GM18526 (cell line): ENCODE data around the gene ABCA13.

Experiments used
- POLR2A ChIP-seq: IDR thresholded peaks from 3 replicates; pipeline ENCODE4 v1.6.1; 2011; ENCODE audit not compliant: insufficient read length; ENCODE audit errors: extremely low read depth

ABCA13 gene

DNA sequence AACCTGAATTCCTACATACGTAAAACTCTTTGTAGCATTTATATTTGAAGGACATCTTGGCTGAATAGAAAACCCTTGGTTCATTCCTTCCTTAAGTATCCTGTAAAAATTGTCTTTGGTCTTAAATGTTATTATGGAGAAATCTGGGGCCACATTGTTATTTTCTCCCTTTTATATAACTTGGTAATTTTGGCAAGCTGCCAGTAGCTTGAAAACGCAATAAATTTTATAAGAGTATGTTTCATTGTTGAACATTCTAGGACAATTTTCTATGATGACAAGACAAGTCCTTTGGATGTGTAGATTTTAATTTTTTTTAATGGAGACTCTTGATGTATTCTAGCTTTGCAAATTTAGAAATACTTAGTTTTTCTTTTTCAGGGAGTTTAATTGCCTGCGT, 191.9 kb downstream of the ABCA13 start:
- TF ChIP-seq POLR2A = no peak

- TF ChIP-seq POLR2A = no peak
Observed at GRCh38 chr7:48365010-48365409, 193.8 kb downstream of the ABCA13 start.

GRCh38 chr7:48366096-48366495, 194.8 kb downstream of the ABCA13 start:
- no peak for TF ChIP-seq POLR2A

GRCh38 chr7:48376263-48376662, 205.0 kb downstream of the ABCA13 start:
- TF ChIP-seq POLR2A = no peak

GRCh38 chr7:48380921-48381320, 209.7 kb downstream of the ABCA13 start:
- TF ChIP-seq POLR2A = no peak

DNA sequence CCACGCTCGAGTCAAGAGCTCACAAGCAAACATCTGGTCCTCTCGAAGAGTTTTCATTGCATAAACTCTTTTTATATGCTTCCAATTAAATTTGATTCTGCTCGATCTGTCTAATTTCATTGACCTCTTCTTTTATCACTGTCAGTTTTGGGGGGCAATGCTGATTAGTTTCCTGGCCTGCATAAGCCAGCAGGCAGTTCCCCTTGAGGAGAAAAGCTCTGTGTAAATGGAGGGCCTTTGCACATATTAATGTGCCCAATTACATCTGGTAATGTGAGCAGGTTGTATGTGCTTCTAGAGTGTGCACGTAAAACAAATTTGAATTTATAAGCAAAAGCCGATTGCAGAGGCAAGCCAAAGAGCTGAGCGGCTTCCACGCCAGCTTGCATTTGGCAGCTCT, 210.3 kb downstream of the ABCA13 start:
- no peak for TF ChIP-seq POLR2A

- no peak for TF ChIP-seq POLR2A
Observed at GRCh38 chr7:48384180-48384752, 213.0 kb downstream of the ABCA13 start.

DNA sequence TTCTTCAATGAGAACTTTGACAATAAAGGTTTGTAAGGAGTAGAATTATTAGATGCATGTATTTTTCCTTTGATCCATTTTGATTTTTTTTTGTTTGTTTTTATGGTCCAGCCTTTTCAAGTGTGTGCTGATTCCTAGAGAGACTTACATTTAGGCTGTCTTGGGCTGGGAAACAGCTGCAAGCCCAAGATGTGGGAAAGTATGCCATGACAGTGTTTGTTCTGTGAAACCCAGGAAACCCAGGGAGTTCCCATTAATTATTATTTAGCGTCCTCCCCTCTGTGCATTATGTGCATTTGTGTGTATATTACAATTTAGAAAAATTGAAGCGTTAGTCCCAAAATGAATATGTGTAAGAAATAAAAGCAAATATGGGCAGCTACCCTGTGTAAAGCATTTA, 216.7 kb downstream of the ABCA13 start:
- no peak for TF ChIP-seq POLR2A

DNA sequence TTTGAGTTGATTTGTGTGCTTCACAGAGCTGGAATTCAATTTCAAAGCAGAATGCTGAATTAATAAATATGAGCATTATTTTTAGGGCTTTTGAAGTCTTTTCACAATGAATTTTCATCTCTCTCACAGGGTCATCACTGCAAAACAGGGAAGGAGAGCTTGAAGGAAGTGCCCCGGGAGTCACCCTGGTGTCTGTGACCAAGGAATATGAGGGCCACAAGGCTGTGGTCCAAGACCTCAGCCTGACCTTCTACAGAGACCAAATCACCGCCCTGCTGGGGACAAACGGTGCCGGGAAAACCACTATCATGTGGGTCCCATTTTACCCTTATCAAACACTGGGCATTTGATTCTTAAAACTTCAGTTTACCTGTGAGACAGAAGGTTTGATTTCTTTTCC, 217.7 kb downstream of the ABCA13 start:
- TF ChIP-seq POLR2A = no peak

GRCh38 chr7:48389977-48390376, 218.7 kb downstream of the ABCA13 start:
- no peak for TF ChIP-seq POLR2A

GRCh38 chr7:48390388-48391327, 219.4 kb downstream of the ABCA13 start:
- TF ChIP-seq POLR2A = no peak

DNA sequence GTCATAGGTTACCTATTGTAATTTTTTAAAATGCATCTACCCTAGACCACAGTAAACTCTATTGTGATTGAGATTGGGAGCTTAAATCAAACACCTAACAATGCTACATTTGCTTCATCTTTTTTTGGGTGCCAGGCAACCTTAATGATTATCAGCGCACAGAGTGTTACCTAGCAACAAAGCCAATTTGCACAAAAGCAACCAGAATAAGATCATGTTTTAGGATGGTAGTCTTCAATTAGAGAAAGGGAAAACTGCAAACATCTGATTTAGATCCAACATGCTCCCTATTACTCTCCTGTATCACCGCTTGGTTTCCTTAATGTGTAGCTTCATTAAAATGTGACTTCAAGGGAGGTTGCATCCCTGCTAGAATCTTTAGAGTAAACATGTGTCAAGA, 226.9 kb downstream of the ABCA13 start:
- no peak for TF ChIP-seq POLR2A

- TF ChIP-seq POLR2A = no peak
Observed at GRCh38 chr7:48402721-48403120, 231.5 kb downstream of the ABCA13 start.

DNA sequence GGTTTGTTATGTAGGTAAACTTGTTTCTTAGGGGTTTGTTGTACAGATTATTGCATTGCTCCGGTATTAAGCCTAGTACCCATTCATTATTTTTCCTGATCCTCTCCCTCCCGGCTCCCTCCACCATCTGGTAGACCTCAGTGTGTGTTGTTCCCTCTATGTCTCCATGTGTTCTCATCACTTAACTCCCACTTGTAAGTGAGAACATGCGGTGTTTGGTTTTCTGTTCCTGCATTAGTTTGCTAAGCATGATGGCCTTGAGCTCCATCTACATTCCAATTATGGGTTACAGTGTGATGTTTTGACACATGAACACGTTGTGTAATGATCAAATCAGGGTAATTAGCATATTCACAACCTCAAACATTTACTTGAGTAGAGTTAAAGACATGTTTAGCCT, 237.5 kb downstream of the ABCA13 start:
- no peak for TF ChIP-seq POLR2A

DNA sequence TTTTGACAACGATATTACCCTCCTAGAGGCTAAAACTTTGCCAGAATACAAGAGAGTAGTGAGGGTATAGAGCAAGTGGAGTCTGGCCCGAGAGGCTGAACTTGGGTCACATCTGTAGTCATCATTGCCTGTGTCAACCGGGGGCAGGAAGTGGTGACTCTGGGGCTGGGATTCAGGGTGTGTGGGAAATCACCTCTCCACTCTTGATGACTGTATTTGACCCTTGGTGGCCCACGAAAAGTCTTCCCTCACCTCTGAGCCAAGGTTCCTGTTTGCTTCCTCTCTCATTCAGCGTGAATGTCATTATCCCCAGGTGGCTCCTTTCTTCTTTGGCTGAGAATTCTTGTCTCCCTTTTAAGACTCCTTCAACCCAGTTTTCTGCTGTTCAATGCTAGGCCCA, 240.4 kb downstream of the ABCA13 start:
- TF ChIP-seq POLR2A = no peak

GRCh38 chr7:48414011-48414732, 242.9 kb downstream of the ABCA13 start:
- TF ChIP-seq POLR2A = no peak
